MCF 10A (cell line): Measurements from ENCODE around the gene NXPE2. TPM values are rescaled to one million over a fixed set of nuclear protein-coding genes. Genes with fewer than 3 reads are reported as not detected.

ENCODE experiments used
- BruUV-seq: library from RNA; stranded (reverse); fragments of 400-500 nt; replicated peaks from 2 replicates; lab custom pipeline; 2021; lab: Mats Ljungman, UMichigan
- CTCF ChIA-PET: fragments of 300-600 bp; sonication (Branson Sonifier 250); formaldehyde crosslinking; extraction: SDS; loops from one replicate; lab custom pipeline; 2021; ENCODE audit warnings: antibody characterized with exemption, inconsistent platforms; lab: Yijun Ruan, JAX
- POLR2A ChIA-PET: fragments of 300-600, 350-650 bp; sonication (Branson Sonifier 250); formaldehyde crosslinking; extraction: SDS; loops from one replicate; lab custom pipeline; 2020; ENCODE audit warnings: antibody characterized with exemption, inconsistent platforms; lab: Yijun Ruan, JAX
- DNase-seq: peaks from one replicate; pipeline ENCODE4 v3.0.0-alpha.2; 2018; ENCODE audit not compliant: unreplicated experiment
- H3K27ac Mint-ChIP-seq: one replicate; pipeline ENCODE4 v1.8.0; 2022; ENCODE audit warnings: mild to moderate bottlenecking, low read depth, mixed read lengths; ENCODE audit not compliant: unreplicated experiment
- H3K27me3 Mint-ChIP-seq: one replicate; pipeline ENCODE4 v1.8.0; 2022; ENCODE audit warnings: mixed read lengths; ENCODE audit not compliant: insufficient read depth, unreplicated experiment
- H3K36me3 Mint-ChIP-seq: one replicate; pipeline ENCODE4 v1.8.0; 2022; ENCODE audit warnings: mild to moderate bottlenecking, moderate library complexity, mixed read lengths; ENCODE audit not compliant: insufficient read depth, unreplicated experiment
- H3K4me1 Mint-ChIP-seq: one replicate; pipeline ENCODE4 v1.8.0; 2022; ENCODE audit warnings: mixed read lengths; ENCODE audit not compliant: insufficient read depth, unreplicated experiment
- H3K4me3 Mint-ChIP-seq: one replicate; pipeline ENCODE4 v1.8.0; 2022; ENCODE audit warnings: mild to moderate bottlenecking, moderate library complexity, mixed read lengths; ENCODE audit not compliant: unreplicated experiment
- H3K9me3 Mint-ChIP-seq: one replicate; pipeline ENCODE4 v1.8.0; 2022; ENCODE audit warnings: mixed read lengths; ENCODE audit not compliant: unreplicated experiment
- intact Hi-C: fragments of 100-400 bp; cut with micrococcal nuclease; formaldehyde crosslinking; loops from 2 replicates; pipeline ENCODE4 v1.14.1; 2022
- total RNA-seq: library from RNA; stranded (reverse); gene quantifications from 2 replicates; pipeline ENCODE4 v1.2.3, GENCODE V29; 2022
- TF ChIP-seq, protein P1 (sequence below): fragments of 200-600 bp; IDR thresholded peaks from one replicate; pipeline ENCODE4 v1.8.0; 2022; ENCODE audit warnings: antibody characterized with exemption, mild to moderate bottlenecking; ENCODE audit not compliant: unreplicated experiment

NXPE2 gene
- total RNA-seq, 1 experiment from 2014 or later = not detected

DNA sequence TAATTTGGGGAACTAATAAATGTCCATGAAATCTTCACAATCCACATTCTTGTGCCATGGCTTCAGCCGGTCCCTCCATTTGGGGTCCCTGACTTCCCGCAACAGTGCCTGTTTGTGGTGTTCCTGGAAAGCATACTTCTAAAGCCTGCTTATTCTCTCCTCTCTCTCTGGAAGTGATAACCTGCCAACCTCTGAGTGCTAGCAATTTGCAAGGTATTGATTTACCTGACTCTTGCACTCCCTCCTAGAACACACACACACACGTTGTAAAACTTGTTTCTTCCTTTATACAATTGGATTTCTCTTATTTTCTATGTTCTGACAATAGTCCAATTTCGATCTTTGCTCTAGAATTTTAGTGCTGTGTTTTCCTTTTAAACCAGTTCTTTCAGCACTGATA, 58.5 kb downstream of the NXPE2 start:
- ChIA-PET CTCF (interaction anchor here (0.6 to 2.3 kb wide), 2 partner anchors 11 to 435 kb away, joined by 3 to 7 read pairs; no protein-coding TSS in a partner anchor), POLR2A (no interaction called here)
- Mint-ChIP-seq H3K9me3 (no peaks in the 10 kb centered on the region), H3K4me3 (no peak overlapping the region), H3K4me1 (no peaks in the 10 kb centered on the region), H3K27ac (no peak overlapping the region), H3K36me3 (peaks cover 7% of the 10 kb centered on the region), H3K27me3 (peaks cover 34% of the 10 kb centered on the region)
- no TSS peak for BruUV-seq
- TF ChIP-seq, protein P1, sequence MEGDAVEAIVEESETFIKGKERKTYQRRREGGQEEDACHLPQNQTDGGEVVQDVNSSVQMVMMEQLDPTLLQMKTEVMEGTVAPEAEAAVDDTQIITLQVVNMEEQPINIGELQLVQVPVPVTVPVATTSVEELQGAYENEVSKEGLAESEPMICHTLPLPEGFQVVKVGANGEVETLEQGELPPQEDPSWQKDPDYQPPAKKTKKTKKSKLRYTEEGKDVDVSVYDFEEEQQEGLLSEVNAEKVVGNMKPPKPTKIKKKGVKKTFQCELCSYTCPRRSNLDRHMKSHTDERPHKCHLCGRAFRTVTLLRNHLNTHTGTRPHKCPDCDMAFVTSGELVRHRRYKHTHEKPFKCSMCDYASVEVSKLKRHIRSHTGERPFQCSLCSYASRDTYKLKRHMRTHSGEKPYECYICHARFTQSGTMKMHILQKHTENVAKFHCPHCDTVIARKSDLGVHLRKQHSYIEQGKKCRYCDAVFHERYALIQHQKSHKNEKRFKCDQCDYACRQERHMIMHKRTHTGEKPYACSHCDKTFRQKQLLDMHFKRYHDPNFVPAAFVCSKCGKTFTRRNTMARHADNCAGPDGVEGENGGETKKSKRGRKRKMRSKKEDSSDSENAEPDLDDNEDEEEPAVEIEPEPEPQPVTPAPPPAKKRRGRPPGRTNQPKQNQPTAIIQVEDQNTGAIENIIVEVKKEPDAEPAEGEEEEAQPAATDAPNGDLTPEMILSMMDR = no peak
- intact Hi-C loops = no loop called here
- no peak for DNase-seq

DNA sequence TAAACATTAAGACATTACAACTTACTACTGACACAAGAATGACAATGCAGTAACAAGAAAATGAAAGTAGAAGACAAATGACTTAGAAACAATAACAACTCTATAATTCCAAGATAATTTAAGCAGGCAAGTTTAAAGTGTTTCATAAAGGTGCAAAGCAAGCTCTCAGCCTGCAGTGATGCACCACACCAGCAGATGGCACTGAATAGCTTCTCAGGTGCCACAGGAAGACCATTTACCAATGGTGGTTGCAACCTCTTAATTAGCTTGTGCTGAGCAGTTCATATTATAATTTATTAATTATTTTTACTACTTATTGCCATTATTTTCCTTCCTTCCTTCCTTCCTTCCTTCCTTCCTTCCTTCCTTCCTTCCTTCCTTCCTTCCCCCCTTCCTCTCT, 60.6 kb downstream of the NXPE2 start:
- POLR2A ChIA-PET = interaction anchor here (0.5 to 0.7 kb wide), 2 partner anchors 362 to 541 kb away, joined by 3 to 4 read pairs; no protein-coding TSS in a partner anchor
- CTCF ChIA-PET = interaction anchor here (0.5 to 2.3 kb wide), 20 partner anchors 9 to 1949 kb away, joined by 3 to 9 read pairs (median 3); no protein-coding TSS in a partner anchor
- TF ChIP-seq, protein P1 = peak; percentile 76

DNA sequence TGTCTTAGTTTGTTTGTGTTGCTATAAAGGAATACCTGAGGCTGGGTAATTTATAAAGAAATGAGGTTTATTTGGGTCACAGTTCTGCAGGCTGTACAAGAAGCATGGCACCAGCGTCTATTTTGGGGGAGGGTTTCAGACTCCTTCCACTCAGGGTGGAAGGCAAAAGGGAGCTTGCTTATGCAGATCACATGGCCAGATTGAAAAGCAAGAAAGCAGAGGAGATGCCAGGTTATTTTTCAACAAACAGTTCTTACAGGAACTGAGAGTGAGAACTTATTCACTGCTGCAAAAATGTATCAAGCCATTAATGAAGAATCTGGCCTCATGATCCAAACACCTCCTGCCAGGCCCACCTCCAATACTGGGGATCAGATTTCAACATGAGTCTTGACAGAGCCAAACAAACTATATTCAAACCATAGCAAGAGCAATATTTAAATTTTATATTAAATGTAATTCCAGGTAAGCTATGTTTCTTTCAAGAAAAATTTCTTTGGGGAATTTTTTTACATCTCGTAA, 66.9 kb downstream of the NXPE2 start:
- intact Hi-C loops = no loop called here
- Mint-ChIP-seq H3K4me3 (no peak overlapping the region), H3K36me3 (no peaks in the 10 kb centered on the region), H3K9me3 (no peaks in the 10 kb centered on the region), H3K27me3 (peaks cover 43% of the 10 kb centered on the region), H3K27ac (no peak overlapping the region), H3K4me1 (no peaks in the 10 kb centered on the region)
- CTCF ChIA-PET = no interaction called here
- no TSS peak for BruUV-seq
- TF ChIP-seq, protein P1 = no peak
- no peak for DNase-seq
- POLR2A ChIA-PET = no interaction called here

More for the DNA sequence above, 60.6 kb downstream of the NXPE2 start:
- Mint-ChIP-seq H3K27ac (no peak overlapping the region), H3K9me3 (no peaks in the 10 kb centered on the region), H3K36me3 (peaks cover 7% of the 10 kb centered on the region), H3K27me3 (peaks cover 20% of the 10 kb centered on the region), H3K4me1 (no peaks in the 10 kb centered on the region), H3K4me3 (no peak overlapping the region)
- intact Hi-C loops = loop anchor here (1.0 to 2.0 kb wide), 2 partner anchors 500 to 1952 kb away; no protein-coding TSS in a partner anchor
- peak; percentile 63 for DNase-seq
- BruUV-seq = no TSS peak

DNA sequence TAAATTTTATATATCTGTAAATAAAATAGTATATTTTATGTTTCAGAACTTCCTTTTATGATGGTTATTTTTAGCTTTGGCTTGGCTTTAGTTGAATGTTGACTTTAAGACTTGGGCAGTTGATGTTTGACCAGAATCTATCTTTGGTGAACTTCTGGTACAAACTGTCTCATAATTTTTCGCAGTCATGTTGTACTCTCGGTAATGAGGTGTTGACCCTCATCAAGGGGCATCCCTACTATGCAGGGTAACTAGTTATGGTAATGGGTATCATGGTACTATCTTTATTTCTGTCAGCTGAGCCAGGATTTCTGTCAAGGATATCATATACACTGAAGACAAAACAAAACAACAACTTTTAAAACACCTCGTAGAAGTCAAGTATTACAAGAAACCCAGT, 67.7 kb downstream of the NXPE2 start:
- Mint-ChIP-seq H3K4me3 (no peak overlapping the region), H3K36me3 (no peaks in the 10 kb centered on the region), H3K27me3 (peaks cover 39% of the 10 kb centered on the region), H3K9me3 (no peaks in the 10 kb centered on the region), H3K4me1 (no peaks in the 10 kb centered on the region), H3K27ac (no peak overlapping the region)
- intact Hi-C loops = no loop called here
- no peak for DNase-seq
- ChIA-PET CTCF (no interaction called here), POLR2A (no interaction called here)
- BruUV-seq = no TSS peak
- TF ChIP-seq, protein P1 = no peak

Other genes starting within 250 kb of the NXPE2 start
- gene REXO2, start 239.1 kb upstream of the NXPE2 start, total RNA-seq = 125 and 126 TPM in 2 replicates
- not detected in 2 replicates for gene NXPE1, start 118.6 kb upstream of the NXPE2 start, total RNA-seq
- gene NXPE4, start 82.7 kb upstream of the NXPE2 start, total RNA-seq = not detected in 2 replicates